Activated T-helper 1 cell treated with anti-CD3 and anti-CD28 coated beads, Interleukin-2, amount 50 U/mL, for 16 hours (primary cell): ENCODE measurements around the gene OBSCN.

ENCODE experiments used
- DNase-seq, 2 donors: peaks; one replicate each; pipeline ENCODE4 v3.0.0-alpha.2; 2020; ENCODE audit warnings: low read depth in 1 of 2, low spot score in 1 of 2

Gene OBSCN

GRCh38 chr1:228207851-228208821, at the start of gene OBSCN:
OBSCN (plus strand) TSS chr1:228208044; CDS start chr1:228211784, 3,740 bp downstream.
- no peak for DNase-seq

GRCh38 chr1:228158151-228159007, 49.5 kb upstream of the OBSCN start:
- DNase-seq, result no peak

- no peak for DNase-seq
Measured at GRCh38 chr1:228159008-228159665, 48.7 kb upstream of the OBSCN start.

- DNase-seq, result no peak
Measured at GRCh38 chr1:228160201-228160761, 47.6 kb upstream of the OBSCN start.

- DNase-seq, result no peak
Measured at GRCh38 chr1:228161362-228161761, 46.5 kb upstream of the OBSCN start.

GRCh38 chr1:228161866-228162265, 46.0 kb upstream of the OBSCN start:
- no peak for DNase-seq

GRCh38 chr1:228162286-228163006, 45.4 kb upstream of the OBSCN start:
- DNase-seq, result no peak

- no peak for DNase-seq
Measured at GRCh38 chr1:228163007-228163753, 44.7 kb upstream of the OBSCN start.

GRCh38 chr1:228163776-228164519, 43.9 kb upstream of the OBSCN start:
- no peak for DNase-seq

GRCh38 chr1:228164561-228165371, 43.1 kb upstream of the OBSCN start:
- no peak for DNase-seq

- peak; percentile 99 to 100 for DNase-seq
Measured at GRCh38 chr1:228165372-228166169, 42.3 kb upstream of the OBSCN start, which contains the start of gene IBA57. IBA57 (plus strand) TSS chr1:228165804; CDS start chr1:228165817, 13 bp downstream.

GRCh38 chr1:228166170-228166936, 41.5 kb upstream of the OBSCN start:
- no peak for DNase-seq

- DNase-seq, result no peak
Measured at GRCh38 chr1:228168563-228169270, 39.1 kb upstream of the OBSCN start.

- DNase-seq, result no peak
Measured at GRCh38 chr1:228169345-228169744, 38.5 kb upstream of the OBSCN start.

GRCh38 chr1:228170666-228171065, 37.2 kb upstream of the OBSCN start:
- DNase-seq, result no peak
